Panc1 (cell line): Measurements from ENCODE around the gene AARS1. TPM values are rescaled to one million over a fixed set of nuclear protein-coding genes. Genes with fewer than 3 reads are reported as not detected.
"Not testable (repeated sequence)": the region's sequence is repeated elsewhere in the genome, so short reads cannot be mapped to it uniquely, and the experiment has no call there.

Experiments
- ATAC-seq: fragments of 200-7000 bp; cut with Tn5 transposase; 2 replicates; pipeline ENCODE4 v1.9.1; 2020; ENCODE audit warnings: mild to moderate bottlenecking, moderate library complexity
- BruUV-seq: library from RNA; stranded (reverse); fragments of 400-500 nt; replicated peaks from 2 replicates; lab custom pipeline; 2021; lab: Mats Ljungman, UMichigan
- CTCF ChIA-PET: fragments of 300-600 bp; sonication (Branson Sonifier 250); formaldehyde crosslinking; loops from one replicate; lab custom pipeline; 2022; ENCODE audit warnings: antibody characterized with exemption; lab: Charles Lee
- POLR2A ChIA-PET: fragments of 300-600 bp; sonication (Branson Sonifier 250); formaldehyde crosslinking; loops from one replicate; lab custom pipeline; 2022; ENCODE audit warnings: antibody characterized with exemption; lab: Charles Lee
- DNase-seq: peaks from one replicate; pipeline ENCODE4 v3.0.0-alpha.2; 2010; ENCODE audit warnings: low read depth, low spot score
- H3K27ac ChIP-seq: 2 replicates; pipeline ENCODE4 v1.5.1; 2011; ENCODE audit warnings: mild to moderate bottlenecking, low read length, inconsistent platforms
- H3K27me3 ChIP-seq: fragments of 200-500 bp; sonication (Bioruptor generic); 2 replicates; pipeline ENCODE4 v1.6.0; 2014; ENCODE audit warnings: low read length, inconsistent platforms; ENCODE audit not compliant: control insufficient read depth, insufficient read depth
- H3K36me3 ChIP-seq: fragments of 200-500 bp; sonication (Bioruptor generic); 2 replicates; pipeline ENCODE4 v1.5.1; 2014; ENCODE audit warnings: inconsistent platforms, mild to moderate bottlenecking, low read length, moderate library complexity; ENCODE audit not compliant: control insufficient read depth, insufficient read depth
- H3K4me1 ChIP-seq: 2 replicates; pipeline ENCODE4 v1.5.1; 2011; ENCODE audit warnings: inconsistent platforms, mild to moderate bottlenecking, low read length, moderate library complexity; ENCODE audit not compliant: control insufficient read depth, insufficient read depth
- H3K4me3 ChIP-seq, 2 experiments: 2 replicates each; pipeline ENCODE4 v1.5.1; 2011 to 2012; ENCODE audit warnings: low read depth in 2 of 2, low read length in 2 of 2, mild to moderate bottlenecking in 2 of 2, inconsistent platforms in 1 of 2, moderate library complexity in 1 of 2
- H3K9me3 ChIP-seq: fragments of 200-500 bp; sonication (Bioruptor generic); 2 replicates; pipeline ENCODE4 v1.5.1; 2014; ENCODE audit warnings: low read depth, mild to moderate bottlenecking, inconsistent platforms, low read length, moderate library complexity; ENCODE audit not compliant: control insufficient read depth, insufficient read depth
- in situ Hi-C: cut with HindIII; loops from 2 replicates; pipeline ENCODE4 v1.10.0; 2016; ENCODE audit warnings: low sequenced_read_pairs, low pct_unique_long_range_greater_than_20kb
- intact Hi-C: fragments of 100-400 bp; cut with micrococcal nuclease; formaldehyde crosslinking; loops from one replicate; pipeline ENCODE4 v1.10.0; 2022; ENCODE audit not compliant: unreplicated experiment
- total RNA-seq: library from RNA; stranded (reverse); gene quantifications from one replicate; pipeline ENCODE4 v1.2.1, GENCODE V29; 2021; ENCODE audit not compliant: unreplicated experiment

AARS1 gene
- total RNA-seq, 1 experiment from 2014 or later: 115 TPM

GRCh38 chr16:70225430-70225829, 63.9 kb downstream of the AARS1 start:
- CTCF ChIA-PET, H3K4me3 ChIP-seq, ATAC-seq, H3K27me3 ChIP-seq, BruUV-seq, in situ Hi-C loops, H3K9me3 ChIP-seq, DNase-seq, intact Hi-C loops, H3K27ac ChIP-seq, H3K4me1 ChIP-seq, POLR2A ChIA-PET, H3K36me3 ChIP-seq: not testable (repeated sequence)

GRCh38 chr16:70224645-70225044, 64.7 kb downstream of the AARS1 start:
- CTCF ChIA-PET, in situ Hi-C loops, H3K36me3 ChIP-seq, H3K27ac ChIP-seq, intact Hi-C loops, POLR2A ChIA-PET, H3K4me3 ChIP-seq, ATAC-seq, H3K9me3 ChIP-seq, H3K4me1 ChIP-seq, BruUV-seq, DNase-seq, H3K27me3 ChIP-seq: not testable (repeated sequence)

GRCh38 chr16:70223971-70224513, 65.3 kb downstream of the AARS1 start:
- DNase-seq, H3K27ac ChIP-seq, intact Hi-C loops, ATAC-seq, H3K27me3 ChIP-seq, H3K4me1 ChIP-seq, CTCF ChIA-PET, BruUV-seq, POLR2A ChIA-PET, H3K9me3 ChIP-seq, H3K36me3 ChIP-seq, H3K4me3 ChIP-seq, in situ Hi-C loops: not testable (repeated sequence)

DNA sequence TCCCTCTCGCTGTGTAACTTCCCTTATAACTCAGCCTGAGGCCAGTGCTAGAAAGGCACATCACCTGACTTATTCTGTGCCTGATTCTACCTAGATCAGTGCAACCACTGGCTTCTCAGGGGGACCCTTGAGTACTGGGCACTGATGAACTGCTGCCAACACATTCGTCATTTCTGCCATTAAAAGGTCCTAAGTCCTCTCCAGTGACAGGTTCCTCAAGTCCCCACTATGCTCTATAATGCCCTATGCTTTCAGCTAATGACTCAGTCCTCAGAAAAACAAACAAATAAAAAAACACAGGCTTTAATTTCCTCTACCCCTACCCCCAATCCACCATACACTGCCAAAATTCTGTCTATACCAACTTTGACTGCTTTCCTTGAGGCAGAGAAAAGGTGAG, 66.1 kb downstream of the AARS1 start:
- ATAC-seq, in situ Hi-C loops, H3K27me3 ChIP-seq, POLR2A ChIA-PET, H3K4me3 ChIP-seq, CTCF ChIA-PET, H3K4me1 ChIP-seq, H3K27ac ChIP-seq, BruUV-seq, H3K9me3 ChIP-seq, H3K36me3 ChIP-seq, intact Hi-C loops, DNase-seq: not testable (repeated sequence)

DNA sequence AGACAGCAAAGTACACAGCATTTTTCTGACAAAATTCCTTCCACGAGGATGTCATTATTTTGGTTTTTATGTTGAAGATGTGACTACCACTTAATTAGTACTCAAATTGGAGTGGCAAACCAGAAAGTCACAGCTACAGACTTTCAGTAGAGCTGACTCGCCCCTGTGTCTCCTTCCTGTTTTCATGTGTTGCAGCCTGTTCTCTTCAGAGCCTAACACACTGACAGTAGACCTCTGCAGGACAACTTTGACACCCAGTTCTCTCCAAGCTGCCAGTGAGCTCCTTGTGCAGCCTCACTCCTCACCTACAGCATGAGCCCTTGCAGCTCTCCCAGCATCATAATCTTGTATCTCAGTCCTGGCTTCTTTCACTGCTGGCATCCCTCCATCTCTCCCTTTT, 66.7 kb downstream of the AARS1 start:
- H3K4me1 ChIP-seq, ATAC-seq, DNase-seq, H3K27me3 ChIP-seq, H3K9me3 ChIP-seq, in situ Hi-C loops, H3K36me3 ChIP-seq, BruUV-seq, H3K4me3 ChIP-seq, POLR2A ChIA-PET, intact Hi-C loops, CTCF ChIA-PET, H3K27ac ChIP-seq: not testable (repeated sequence)

- H3K27ac ChIP-seq, in situ Hi-C loops, H3K27me3 ChIP-seq, POLR2A ChIA-PET, DNase-seq, H3K4me1 ChIP-seq, H3K36me3 ChIP-seq, H3K4me3 ChIP-seq, H3K9me3 ChIP-seq, intact Hi-C loops, CTCF ChIA-PET, ATAC-seq: not testable (repeated sequence)
- TSS peak; percentile 20 for BruUV-seq
Measured at GRCh38 chr16:70218586-70218985, 70.7 kb downstream of the AARS1 start.

GRCh38 chr16:70206382-70206781, 82.9 kb downstream of the AARS1 start:
- POLR2A ChIA-PET, H3K27me3 ChIP-seq, ATAC-seq, BruUV-seq, H3K36me3 ChIP-seq, DNase-seq, H3K4me1 ChIP-seq, H3K4me3 ChIP-seq, in situ Hi-C loops, CTCF ChIA-PET, H3K9me3 ChIP-seq, intact Hi-C loops, H3K27ac ChIP-seq: not testable (repeated sequence)
